HepG2 (cell line): Measurements from ENCODE around the gene FAM187B. TPM values are rescaled to one million over a fixed set of nuclear protein-coding genes. Genes with fewer than 3 reads are reported as not detected.

Source experiments
- ATAC-seq: fragments of 200-7000 bp; cut with Tn5 transposase; 3 replicates; pipeline ENCODE4 v1.9.1; 2020; ENCODE audit warnings: mild to moderate bottlenecking, moderate library complexity
- BruUV-seq: library from RNA; stranded (reverse); fragments of 400-500 nt; replicated peaks from 2 replicates; lab custom pipeline; 2021; lab: Mats Ljungman, UMichigan
- CTCF ChIA-PET: fragments of 300-600 bp; formaldehyde crosslinking; extraction: SDS; loops from one replicate; lab custom pipeline; 2021; ENCODE audit warnings: low total read pairs, inconsistent platforms, low intra/inter-chr PET ratio; lab: Yijun Ruan, JAX
- POLR2A ChIA-PET: fragments of 350-600 bp; sonication (Branson Sonifier 250); formaldehyde crosslinking; loops from one replicate; lab custom pipeline; 2020; ENCODE audit warnings: antibody characterized with exemption, inconsistent platforms; lab: Yijun Ruan, JAX
- DNase-seq: peaks from one replicate; pipeline ENCODE4 v3.0.0-alpha.2; 2015; ENCODE audit warnings: low spot score
- FAIRE-seq: peaks from 3 replicates; lab custom pipeline; 2011; peaks lifted over from hg19 to GRCh38; lab: Jason Lieb, UNC
- H2AFZ ChIP-seq: one replicate; pipeline ENCODE4 v1.6.1; 2011; ENCODE audit warnings: low read length, inconsistent platforms
- H3K27ac ChIP-seq: fragments of 300-600 bp; 3 replicates; pipeline ENCODE4 v1.8.0; 2011; ENCODE audit warnings: mixed run types, mild to moderate bottlenecking, mixed read lengths, low read length, inconsistent platforms; ENCODE audit not compliant: insufficient read depth; ENCODE audit errors: extremely low read length
- H3K27me3 ChIP-seq, 2 experiments: fragments of 200-600 bp in 1 of 2; 2 replicates in 1 of 2; 3 replicates in 1 of 2; pipeline versions ENCODE4 v1.6.0 to v1.8.0; 2011; ENCODE audit warnings: low read length in 2 of 2, mild to moderate bottlenecking in 2 of 2, moderate library complexity in 2 of 2, inconsistent platforms in 1 of 2; ENCODE audit not compliant: insufficient read depth in 2 of 2, control insufficient read depth in 1 of 2
- H3K36me3 ChIP-seq, 2 experiments: fragments of 200-600 bp in 1 of 2; replicated peaks in 1 of 2; 2 replicates in 1 of 2; 3 replicates in 1 of 2; pipeline versions ENCODE4 v1.5.1 to v1.8.0; 2011; ENCODE audit warnings: low read length in 2 of 2, inconsistent platforms in 1 of 2; ENCODE audit not compliant: insufficient read depth in 2 of 2, control insufficient read depth in 1 of 2
- H3K4me1 ChIP-seq: 2 replicates; pipeline ENCODE4 v1.5.1; 2012; ENCODE audit warnings: low read length, inconsistent platforms; ENCODE audit not compliant: insufficient read depth
- H3K4me2 ChIP-seq: 2 replicates; pipeline ENCODE4 v1.6.0; 2011; ENCODE audit warnings: low read depth, low read length, inconsistent platforms
- H3K4me3 ChIP-seq, 3 experiments: fragments of 200-600 bp in 1 of 3; sonication (generic), shearing (Covaris generic) in 1 of 3; replicated peaks in 1 of 3; 2 replicates each; pipeline ENCODE4 v1.5.1; 2011 to 2016; ENCODE audit warnings: low read length in 3 of 3, inconsistent platforms in 2 of 3, low read depth in 2 of 3, mild to moderate bottlenecking in 2 of 3, control low read depth in 1 of 3, mixed read lengths in 1 of 3; ENCODE audit not compliant: insufficient read depth in 1 of 3
- H3K79me2 ChIP-seq: one replicate; pipeline ENCODE4 v1.6.1; 2011; ENCODE audit warnings: low read length, inconsistent platforms; ENCODE audit not compliant: insufficient read depth
- H3K9ac ChIP-seq: 2 replicates; pipeline ENCODE4 v1.6.0; 2011; ENCODE audit warnings: mild to moderate bottlenecking, low read depth, low read length, inconsistent platforms; ENCODE audit not compliant: insufficient read depth
- H3K9me3 ChIP-seq: 2 replicates; pipeline ENCODE4 v1.5.1; 2012; ENCODE audit warnings: mild to moderate bottlenecking, low read length
- H4K20me1 ChIP-seq: 2 replicates; pipeline ENCODE4 v1.6.0; 2011; ENCODE audit warnings: inconsistent platforms, mild to moderate bottlenecking, low read length, moderate library complexity; ENCODE audit not compliant: insufficient read depth
- CCAR2 ChIP-seq: fragments of 200-400 bp; formaldehyde crosslinking; optimal IDR thresholded peaks from 2 replicates; pipeline ENCODE3; 2018; ENCODE audit warnings: low read depth, mild to moderate bottlenecking, low read length, moderate library complexity
- CHD4 ChIP-seq: fragments of 200-600 bp; sonication (generic); IDR thresholded peaks from 2 replicates; pipeline ENCODE4 v1.7.0; 2017; ENCODE audit warnings: mild to moderate bottlenecking, low read length, borderline replicate concordance
- NBN ChIP-seq: fragments of 450-650 bp; conservative IDR thresholded peaks from 2 replicates; pipeline ENCODE4 v1.6.1; 2017
- PHF8 ChIP-seq: sonication (generic); formaldehyde crosslinking; IDR thresholded peaks from 2 replicates; pipeline ENCODE4 v1.5.0; 2020; ENCODE audit warnings: missing genetic modification reagents
- ZKSCAN1 ChIP-seq: fragments of 150-350 bp; IDR thresholded peaks from 2 replicates; pipeline ENCODE4 v1.6.1; 2014; ENCODE audit warnings: low read length
- ZNF225 ChIP-seq: sonication (generic); formaldehyde crosslinking; IDR thresholded peaks from 2 replicates; pipeline ENCODE4 v1.4.0; 2020; ENCODE audit warnings: mild to moderate bottlenecking, missing genetic modification reagents
- ZNF512 ChIP-seq: sonication (generic); formaldehyde crosslinking; IDR thresholded peaks from 2 replicates; pipeline ENCODE4 v1.4.0; 2020; ENCODE audit warnings: mild to moderate bottlenecking, missing genetic modification reagents
- ZNF580 ChIP-seq: IDR thresholded peaks from 2 replicates; pipeline ENCODE4 v1.6.1; 2016; ENCODE audit warnings: low read depth, borderline replicate concordance
- WGBS: methylation state at CpG from one replicate; pipeline ENCODE4 v1.1.6; 2017; ENCODE audit warnings: low lambda C conversion rate; 5-methylcytosine and 5-hydroxymethylcytosine counted together
- in situ Hi-C: cut with HindIII; loops from 2 replicates; pipeline ENCODE4 v1.10.0; 2017; ENCODE audit warnings: low pct_unique_long_range_greater_than_20kb; ENCODE audit not compliant: extremely low pct_ligation_motif_present
- intact Hi-C: fragments of 100-400 bp; cut with micrococcal nuclease; formaldehyde crosslinking; loops from one replicate; pipeline ENCODE4 v1.10.0; 2022; ENCODE audit not compliant: unreplicated experiment
- polyA plus RNA-seq, 8 experiments: library from polyadenylated mRNA; depleted of rRNA in 3 of 8; stranded (reverse) in 7 of 8; unstranded in 1 of 8; fragments of >200 nt; fragmentation: Illumina TruSeq in 4 of 8; extraction: Trizol in 4 of 8; gene quantifications; 2 replicates each; pipeline versions ENCODE4 v1.2.1 to v1.2.3, GENCODE V29; 2011 to 2016; ENCODE audit warnings: low read depth in 4 of 8, missing spikeins in 1 of 8, mixed read lengths in 1 of 8; ENCODE audit not compliant: insufficient read depth in 1 of 8
- total RNA-seq, 5 experiments: library from RNA; depleted of rRNA; stranded (reverse); fragments of >200 nt; fragmentation: Illumina TruSeq; extraction: Trizol; gene quantifications; 2 replicates each; pipeline ENCODE4 v1.2.3, GENCODE V29; 2016; ENCODE audit warnings: low read depth in 1 of 5

The FAM187B gene
- total and polyA plus RNA-seq, 2 of the 13 experiments (the other 11 are each of a cell fraction or from before 2014, with no cell fraction given) = not detected

GRCh38 chr19:35213663-35214632, 14.6 kb downstream of the FAM187B start:
- POLR2A ChIA-PET = no interaction called here
- no peak for FAIRE-seq
- no TSS peak for BruUV-seq
- Histone ChIP-seq H3K9me3 (no peaks in the 10 kb centered on the region), H3K9ac (no peak overlapping the region), H3K4me2 (no peak overlapping the region), H3K27me3 (no peaks in the 10 kb centered on the region), H2AFZ (no peak overlapping the region), H3K4me1 (peaks cover 30% of the 10 kb centered on the region), H3K4me3 (no peak overlapping the region), H4K20me1 (no peaks in the 10 kb centered on the region), H3K36me3 (no peaks in the 10 kb centered on the region), H3K27ac (no peak overlapping the region), H3K79me2 (no peaks in the 10 kb centered on the region)
- CTCF ChIA-PET = no interaction called here
- DNase-seq = no peak
- TF ChIP-seq ZNF512 = no peak
- no peak for TF ChIP-seq NBN
- TF ChIP-seq ZNF580 (CRISPR knock-in tag) = no peak
- TF ChIP-seq CCAR2 = no peak
- TF ChIP-seq ZKSCAN1 = no peak
- TF ChIP-seq CHD4 = no peak
- TF ChIP-seq PHF8 (CRISPR knock-in tag) = no peak
- no peak for TF ChIP-seq ZNF225 (CRISPR knock-in tag)
- in situ Hi-C loops = no loop called here
- ATAC-seq = no peak
- 43% methylated on average over 16 of the region's 21 CpGs for WGBS
- intact Hi-C loops = no loop called here
